HCT116 (cell line): ENCODE measurements around the gene PLD2. TPM values are rescaled to one million over a fixed set of nuclear protein-coding genes. Genes with fewer than 3 reads are reported as not detected.

Experiments used
- ATAC-seq: fragments of 200-7000 bp; cut with Tn5 transposase; 2 replicates; pipeline ENCODE4 v1.9.1; 2020; ENCODE audit warnings: mild to moderate bottlenecking, moderate library complexity
- BruUV-seq: library from RNA; stranded (reverse); fragments of 400-500 nt; replicated peaks from 2 replicates; lab custom pipeline; 2021; lab: Mats Ljungman, UMichigan
- CTCF ChIA-PET: fragments of 300-600 bp; sonication (Branson Sonifier 250); formaldehyde crosslinking; loops from one replicate; lab custom pipeline; 2021; ENCODE audit warnings: antibody characterized with exemption; lab: Charles Lee
- POLR2A ChIA-PET: fragments of 300-600, 350-600 bp; sonication (Branson Sonifier 250); formaldehyde crosslinking; loops from one replicate; lab custom pipeline; 2021; ENCODE audit warnings: antibody characterized with exemption; lab: Charles Lee
- RAD21 ChIA-PET, 2 experiments: fragments of 300-600 bp; sonication (Branson Sonifier 250); formaldehyde crosslinking; loops; one replicate each; lab custom pipeline; 2023; ENCODE audit warnings: low total read pairs in 2 of 2; ENCODE audit not compliant: uncharacterized antibody in 2 of 2, unreplicated experiment in 2 of 2, low non-redundant PET in 1 of 2; lab: Charles Lee
- DNase-seq: peaks from one replicate; pipeline ENCODE4 v3.0.0-alpha.2; 2010; ENCODE audit warnings: low read depth, low spot score
- H2AFZ ChIP-seq: fragments of 200-600 bp; shearing (Covaris generic), sonication (generic); 2 replicates; pipeline ENCODE4 v1.6.1; 2017; ENCODE audit warnings: low read depth, mixed run types, mixed read lengths, antibody characterized with exemption, low read length; ENCODE audit not compliant: poor library complexity, severe bottlenecking
- H3K27ac ChIP-seq: 2 replicates; pipeline ENCODE4 v1.5.1; 2012; ENCODE audit warnings: low read depth, low read length
- H3K27me3 ChIP-seq: fragments of 200-600 bp; sonication (generic); 2 replicates; pipeline ENCODE4 v1.6.1; 2016; ENCODE audit warnings: mixed run types, low read length, mixed read lengths; ENCODE audit not compliant: insufficient read depth
- H3K36me3 ChIP-seq, 2 experiments: fragments of 200-500 bp in 1 of 2; fragments of 200-600 bp in 1 of 2; sonication (Bioruptor generic) in 1 of 2; sonication (generic) in 1 of 2; 2 replicates each; pipeline versions ENCODE4 v1.5.1 to v1.6.1; 2014 to 2016; ENCODE audit warnings: low read length in 2 of 2, inconsistent platforms in 1 of 2, mixed read lengths in 1 of 2, mixed run types in 1 of 2; ENCODE audit not compliant: insufficient read depth in 2 of 2, control insufficient read depth in 1 of 2
- H3K4me1 ChIP-seq, 2 experiments: fragments of 200-600 bp in 1 of 2; sonication (generic) in 1 of 2; 2 replicates each; pipeline versions ENCODE4 v1.5.1 to v1.6.1; 2012 to 2017; ENCODE audit warnings: low read length in 2 of 2, inconsistent platforms in 1 of 2, mild to moderate bottlenecking in 1 of 2, mixed read lengths in 1 of 2, mixed run types in 1 of 2, moderate library complexity in 1 of 2; ENCODE audit not compliant: insufficient read depth in 2 of 2, control insufficient read depth in 1 of 2
- H3K4me2 ChIP-seq: fragments of 200-600 bp; sonication (generic); 2 replicates; pipeline ENCODE4 v1.6.1; 2017; ENCODE audit warnings: mixed run types, low read length, mixed read lengths
- H3K4me3 ChIP-seq, 2 experiments: fragments of 200-600 bp in 1 of 2; sonication (generic) in 1 of 2; replicated peaks in 1 of 2; 2 replicates each; pipeline ENCODE4 v1.5.1; 2011 to 2016; ENCODE audit warnings: low read length in 2 of 2, control low read depth in 1 of 2, low read depth in 1 of 2, mild to moderate bottlenecking in 1 of 2, mixed read lengths in 1 of 2, mixed run types in 1 of 2
- H3K79me2 ChIP-seq: fragments of 200-600 bp; sonication (generic); 2 replicates; pipeline ENCODE4 v1.6.1; 2017; ENCODE audit warnings: mild to moderate bottlenecking, mixed run types, low read length, moderate library complexity, mixed read lengths; ENCODE audit not compliant: insufficient read depth
- H3K9ac ChIP-seq: fragments of 200-600 bp; sonication (generic); 2 replicates; pipeline ENCODE4 v1.6.1; 2016; ENCODE audit warnings: low read length, mixed read lengths
- H3K9me2 ChIP-seq: fragments of 200-600 bp; sonication (generic), shearing (Covaris generic); 2 replicates; pipeline ENCODE4 v1.6.1; 2017; ENCODE audit warnings: mixed run types, mild to moderate bottlenecking, moderate library complexity; ENCODE audit not compliant: insufficient read depth
- H3K9me3 ChIP-seq, 2 experiments: fragments of 200-500 bp in 1 of 2; fragments of 200-600 bp in 1 of 2; sonication (Bioruptor generic) in 1 of 2; sonication (generic) in 1 of 2; 2 replicates each; pipeline ENCODE4 v1.6.1; 2014 to 2017; ENCODE audit warnings: low read length in 2 of 2, mixed read lengths in 2 of 2, inconsistent platforms in 1 of 2, low read depth in 1 of 2, mild to moderate bottlenecking in 1 of 2, mixed run types in 1 of 2, moderate library complexity in 1 of 2; ENCODE audit not compliant: control insufficient read depth in 1 of 2, insufficient read depth in 1 of 2
- H4K20me1 ChIP-seq: fragments of 200-600 bp; sonication (generic), shearing (Covaris generic); 2 replicates; pipeline ENCODE4 v1.6.1; 2017; ENCODE audit warnings: mixed run types, mild to moderate bottlenecking, moderate library complexity; ENCODE audit not compliant: insufficient read depth
- ATF3 ChIP-seq: IDR thresholded peaks from 2 replicates; pipeline ENCODE4 v1.6.1; 2012
- CBX3 ChIP-seq: IDR thresholded peaks from 2 replicates; pipeline ENCODE4 v1.6.1; 2012; ENCODE audit warnings: low read depth
- CTCF ChIP-seq, 3 experiments: fragments of 200-600 bp in 1 of 3; sonication (generic) in 1 of 3; IDR thresholded peaks in 2 of 3; conservative IDR thresholded peaks in 1 of 3; 2 replicates each; pipeline ENCODE4 v1.5.1; 2012 to 2017; ENCODE audit warnings: low read depth in 2 of 3, low read length in 2 of 3, antibody characterized with exemption in 1 of 3, borderline replicate concordance in 1 of 3, control low read depth in 1 of 3, mild to moderate bottlenecking in 1 of 3, mixed read lengths in 1 of 3, mixed run types in 1 of 3, moderate library complexity in 1 of 3; ENCODE audit not compliant: insufficient read depth in 1 of 3
- ELF1 ChIP-seq: IDR thresholded peaks from 2 replicates; pipeline ENCODE4 v1.6.1; 2012; ENCODE audit warnings: low read depth, borderline replicate concordance
- EZH2 ChIP-seq: fragments of 200-600 bp; sonication (generic); IDR thresholded peaks from 2 replicates; pipeline ENCODE4 v1.6.1; 2017; ENCODE audit warnings: antibody characterized with exemption, mixed run types
- EZH2phosphoT487 ChIP-seq: fragments of 200-600 bp; IDR thresholded peaks from 2 replicates; pipeline ENCODE4 v1.6.1; 2018; ENCODE audit warnings: antibody characterized with exemption, borderline replicate concordance
- JUND ChIP-seq: IDR thresholded peaks from 2 replicates; pipeline ENCODE4 v1.6.1; 2012
- POLR2A ChIP-seq: IDR thresholded peaks from 2 replicates; pipeline ENCODE4 v1.7.0; 2011; ENCODE audit warnings: borderline replicate concordance; ENCODE audit not compliant: insufficient read depth, insufficient read length; ENCODE audit errors: extremely low read depth
- POLR2AphosphoS5 ChIP-seq: IDR thresholded peaks from 2 replicates; pipeline ENCODE4 v1.6.1; 2011; ENCODE audit warnings: mild to moderate bottlenecking, low read depth, low read length, moderate library complexity
- REST ChIP-seq: IDR thresholded peaks from 2 replicates; pipeline ENCODE4 v1.6.1; 2012; ENCODE audit warnings: low read depth
- SIN3A ChIP-seq: IDR thresholded peaks from 2 replicates; pipeline ENCODE4 v1.6.1; 2012; ENCODE audit warnings: low read depth
- SP1 ChIP-seq: IDR thresholded peaks from 2 replicates; pipeline ENCODE4 v1.6.1; 2012; ENCODE audit warnings: low read depth
- SRF ChIP-seq: IDR thresholded peaks from 2 replicates; pipeline ENCODE4 v1.6.1; 2012; ENCODE audit warnings: low read depth
- TCF7L2 ChIP-seq: IDR thresholded peaks from 2 replicates; pipeline ENCODE4 v1.7.0; 2011; ENCODE audit warnings: borderline replicate concordance, inconsistent platforms; ENCODE audit not compliant: insufficient read depth, insufficient read length; ENCODE audit errors: extremely low read depth
- ZBTB33 ChIP-seq: IDR thresholded peaks from 2 replicates; pipeline ENCODE4 v1.6.1; 2011; ENCODE audit warnings: mild to moderate bottlenecking, low read length, moderate library complexity; ENCODE audit not compliant: insufficient replicate concordance; ENCODE audit errors: extremely low read depth
- ZFX ChIP-seq: fragments of 450-650 bp; IDR thresholded peaks from 2 replicates; pipeline ENCODE4 v1.6.1; 2017
- intact Hi-C: fragments of 100-400 bp; cut with micrococcal nuclease; formaldehyde crosslinking; loops from 2 replicates; pipeline ENCODE4 v1.10.0; 2022
- total RNA-seq: library from RNA; stranded (reverse); gene quantifications from one replicate; pipeline ENCODE4 v1.2.1, GENCODE V29; 2021; ENCODE audit not compliant: unreplicated experiment

The PLD2 gene
- total RNA-seq, 1 experiment from 2014 or later: 47.7 TPM

- no peak overlapping the region for H3K4me2 ChIP-seq
- CTCF ChIA-PET: interaction anchor here (3.3 kb wide), 1 partner anchor 11 kb away, joined by 19 read pairs; the partner anchor contains the start of gene GLTPD2
Measured at GRCh38 chr17:4777969-4778760, 28.8 kb upstream of the PLD2 start.

More at GRCh38 chr17:4777969-4778760, 28.8 kb upstream of the PLD2 start:
- no peak for DNase-seq
- TF ChIP-seq TCF7L2 (no peak), CTCF (IDR thresholded peaks at IDR 0.05 in 2 of 3, conservative IDR thresholded peaks at IDR 0.05 in 1 of 3; ENCODE audit: borderline replicate concordance in 1 of 3, insufficient read depth in 1 of 3, low read depth in 2 of 3, low read length in 2 of 3) (no peak), SP1 (no peak), ATF3 (no peak), POLR2AphosphoS5 (no peak), SRF (no peak), EZH2phosphoT487 (no peak), POLR2A (no peak), CBX3 (no peak), JUND (no peak), ZBTB33 (no peak), ZFX (no peak), REST (no peak), ELF1 (no peak), EZH2 (no peak), SIN3A (no peak)
- TF ChIP-seq, all 23 proteins: peak for 0
- Histone ChIP-seq H3K4me3 (no peak overlapping the region), H3K27me3 (no peaks in the 10 kb centered on the region), H3K9me2 (no peaks in the 10 kb centered on the region), H4K20me1 (no peaks in the 10 kb centered on the region), H3K36me3 (no peaks in the 10 kb centered on the region), H3K9me3 (no peaks in the 10 kb centered on the region), H3K27ac (no peak overlapping the region), H3K4me1 (no peaks in the 10 kb centered on the region), H2AFZ (no peak overlapping the region), H3K79me2 (no peaks in the 10 kb centered on the region), H3K9ac (no peak overlapping the region)
- no TSS peak for BruUV-seq
- RAD21 ChIA-PET: no interaction called here
- ATAC-seq: no peak
- POLR2A ChIA-PET: no interaction called here
- intact Hi-C loops: no loop called here
